Measurements from ENCODE around the gene GAPDH. TPM values are rescaled to one million over a fixed set of nuclear protein-coding genes. Genes with fewer than 3 reads are reported as not detected.

GAPDH gene
- total and polyA plus RNA-seq, 10 of the 15 experiments (the other 5 are each of a cell fraction or from before 2014, with no cell fraction given), result 5,606 to 14,240 (median 9,400) TPM

DNA sequence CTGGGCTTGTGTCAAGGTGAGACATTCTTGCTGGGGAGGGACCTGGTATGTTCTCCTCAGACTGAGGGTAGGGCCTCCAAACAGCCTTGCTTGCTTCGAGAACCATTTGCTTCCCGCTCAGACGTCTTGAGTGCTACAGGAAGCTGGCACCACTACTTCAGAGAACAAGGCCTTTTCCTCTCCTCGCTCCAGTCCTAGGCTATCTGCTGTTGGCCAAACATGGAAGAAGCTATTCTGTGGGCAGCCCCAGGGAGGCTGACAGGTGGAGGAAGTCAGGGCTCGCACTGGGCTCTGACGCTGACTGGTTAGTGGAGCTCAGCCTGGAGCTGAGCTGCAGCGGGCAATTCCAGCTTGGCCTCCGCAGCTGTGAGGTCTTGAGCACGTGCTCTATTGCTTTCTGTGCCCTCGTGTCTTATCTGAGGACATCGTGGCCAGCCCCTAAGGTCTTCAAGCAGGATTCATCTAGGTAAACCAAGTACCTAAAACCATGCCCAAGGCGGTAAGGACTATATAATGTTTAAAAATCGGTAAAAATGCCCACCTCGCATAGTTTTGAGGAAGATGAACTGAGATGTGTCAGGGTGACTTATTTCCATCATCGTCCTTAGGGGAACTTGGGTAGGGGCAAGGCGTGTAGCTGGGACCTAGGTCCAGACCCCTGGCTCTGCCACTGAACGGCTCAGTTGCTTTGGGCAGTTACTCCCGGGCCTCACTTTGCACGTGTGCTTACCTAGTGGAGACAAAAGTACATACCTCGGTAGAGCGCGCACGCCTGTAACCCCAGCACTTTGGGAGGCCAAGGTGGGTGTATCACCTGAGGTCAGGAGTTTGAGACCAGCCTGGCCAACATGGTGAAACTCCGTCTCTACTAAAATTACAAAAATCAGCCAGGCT lies 4.3 kb downstream of the GAPDH start (continued):
- no peak for TF ChIP-seq STAT1 (conservative IDR thresholded peaks at IDR 0.05)
- no peak for TF ChIP-seq SIN3A (IDR thresholded peaks at IDR 0.05; ENCODE audit: low read depth, low read length)
- TF ChIP-seq, protein P1, sequence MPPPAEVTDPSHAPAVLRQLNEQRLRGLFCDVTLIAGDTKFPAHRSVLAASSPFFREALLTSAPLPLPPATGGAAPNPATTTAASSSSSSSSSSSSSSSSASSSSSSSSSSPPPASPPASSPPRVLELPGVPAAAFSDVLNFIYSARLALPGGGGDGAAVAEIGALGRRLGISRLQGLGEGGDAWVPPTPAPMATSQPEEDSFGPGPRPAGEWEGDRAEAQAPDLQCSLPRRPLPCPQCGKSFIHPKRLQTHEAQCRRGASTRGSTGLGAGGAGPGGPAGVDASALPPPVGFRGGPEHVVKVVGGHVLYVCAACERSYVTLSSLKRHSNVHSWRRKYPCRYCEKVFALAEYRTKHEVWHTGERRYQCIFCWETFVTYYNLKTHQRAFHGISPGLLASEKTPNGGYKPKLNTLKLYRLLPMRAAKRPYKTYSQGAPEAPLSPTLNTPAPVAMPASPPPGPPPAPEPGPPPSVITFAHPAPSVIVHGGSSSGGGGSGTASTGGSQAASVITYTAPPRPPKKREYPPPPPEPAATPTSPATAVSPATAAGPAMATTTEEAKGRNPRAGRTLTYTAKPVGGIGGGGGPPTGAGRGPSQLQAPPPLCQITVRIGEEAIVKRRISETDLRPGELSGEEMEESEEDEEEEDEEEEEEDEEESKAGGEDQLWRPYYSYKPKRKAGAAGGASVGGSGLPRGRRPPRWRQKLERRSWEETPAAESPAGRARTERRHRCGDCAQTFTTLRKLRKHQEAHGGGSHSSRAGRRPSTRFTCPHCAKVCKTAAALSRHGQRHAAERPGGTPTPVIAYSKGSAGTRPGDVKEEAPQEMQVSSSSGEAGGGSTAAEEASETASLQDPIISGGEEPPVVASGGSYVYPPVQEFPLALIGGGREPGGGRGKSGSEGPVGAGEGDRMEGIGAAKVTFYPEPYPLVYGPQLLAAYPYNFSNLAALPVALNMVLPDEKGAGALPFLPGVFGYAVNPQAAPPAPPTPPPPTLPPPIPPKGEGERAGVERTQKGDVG (CRISPR knock-in tag; IDR thresholded peaks at IDR 0.05), result 0 out of 2 replicates have a peak, but pooled peaks have one; percentile 35
- TF ChIP-seq HDAC2 (IDR thresholded peaks at IDR 0.05), result no peak
- TF ChIP-seq WRNIP1 (IDR thresholded peaks at IDR 0.05; ENCODE audit: borderline replicate concordance, low read depth, low read length), result no peak
- no peak; the same call in 1 of the 2 replicates for TF ChIP-seq CHD2 (IDR thresholded peaks at IDR 0.05; ENCODE audit: borderline replicate concordance, low read depth, low read length)
- no peak for TF ChIP-seq SMARCA5 (IDR thresholded peaks at IDR 0.05)
- no peak; the same call in 1 of the 2 replicates for TF ChIP-seq CBFB (IDR thresholded peaks at IDR 0.05; ENCODE audit: low read depth)
- peak; percentile 43; the same call in 1 of the 2 replicates for TF ChIP-seq SMAD5 (IDR thresholded peaks at IDR 0.05; ENCODE audit: low read depth)
- TF ChIP-seq MXI1 (IDR thresholded peaks at IDR 0.05; ENCODE audit: low read depth, low read length), result no peak
- no peak for TF ChIP-seq SREBF2 (IDR thresholded peaks at IDR 0.05; ENCODE audit: low read length)
- TF ChIP-seq HDGF (IDR thresholded peaks at IDR 0.05), result no peak
- no peak for TF ChIP-seq ZNF207 (IDR thresholded peaks at IDR 0.05; ENCODE audit: borderline replicate concordance)
- TF ChIP-seq, protein P2, sequence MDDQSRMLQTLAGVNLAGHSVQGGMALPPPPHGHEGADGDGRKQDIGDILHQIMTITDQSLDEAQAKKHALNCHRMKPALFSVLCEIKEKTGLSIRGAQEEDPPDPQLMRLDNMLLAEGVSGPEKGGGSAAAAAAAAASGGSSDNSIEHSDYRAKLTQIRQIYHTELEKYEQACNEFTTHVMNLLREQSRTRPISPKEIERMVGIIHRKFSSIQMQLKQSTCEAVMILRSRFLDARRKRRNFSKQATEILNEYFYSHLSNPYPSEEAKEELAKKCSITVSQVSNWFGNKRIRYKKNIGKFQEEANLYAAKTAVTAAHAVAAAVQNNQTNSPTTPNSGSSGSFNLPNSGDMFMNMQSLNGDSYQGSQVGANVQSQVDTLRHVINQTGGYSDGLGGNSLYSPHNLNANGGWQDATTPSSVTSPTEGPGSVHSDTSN (IDR thresholded peaks at IDR 0.05; ENCODE audit: insufficient replicate concordance, low read depth, low read length), result peak; percentile 35
- no peak for TF ChIP-seq JUND (IDR thresholded peaks at IDR 0.05; ENCODE audit: low read depth, low read length)
- TF ChIP-seq NR2C2 (IDR thresholded peaks at IDR 0.05; ENCODE audit: borderline replicate concordance, control insufficient read depth, insufficient read length, low read depth), result no peak
- TF ChIP-seq PML (IDR thresholded peaks at IDR 0.05; ENCODE audit: low read length), result no peak
- TF ChIP-seq HCFC1 (IDR thresholded peaks at IDR 0.05; ENCODE audit: low read length), result no peak
- TF ChIP-seq, protein P3, sequence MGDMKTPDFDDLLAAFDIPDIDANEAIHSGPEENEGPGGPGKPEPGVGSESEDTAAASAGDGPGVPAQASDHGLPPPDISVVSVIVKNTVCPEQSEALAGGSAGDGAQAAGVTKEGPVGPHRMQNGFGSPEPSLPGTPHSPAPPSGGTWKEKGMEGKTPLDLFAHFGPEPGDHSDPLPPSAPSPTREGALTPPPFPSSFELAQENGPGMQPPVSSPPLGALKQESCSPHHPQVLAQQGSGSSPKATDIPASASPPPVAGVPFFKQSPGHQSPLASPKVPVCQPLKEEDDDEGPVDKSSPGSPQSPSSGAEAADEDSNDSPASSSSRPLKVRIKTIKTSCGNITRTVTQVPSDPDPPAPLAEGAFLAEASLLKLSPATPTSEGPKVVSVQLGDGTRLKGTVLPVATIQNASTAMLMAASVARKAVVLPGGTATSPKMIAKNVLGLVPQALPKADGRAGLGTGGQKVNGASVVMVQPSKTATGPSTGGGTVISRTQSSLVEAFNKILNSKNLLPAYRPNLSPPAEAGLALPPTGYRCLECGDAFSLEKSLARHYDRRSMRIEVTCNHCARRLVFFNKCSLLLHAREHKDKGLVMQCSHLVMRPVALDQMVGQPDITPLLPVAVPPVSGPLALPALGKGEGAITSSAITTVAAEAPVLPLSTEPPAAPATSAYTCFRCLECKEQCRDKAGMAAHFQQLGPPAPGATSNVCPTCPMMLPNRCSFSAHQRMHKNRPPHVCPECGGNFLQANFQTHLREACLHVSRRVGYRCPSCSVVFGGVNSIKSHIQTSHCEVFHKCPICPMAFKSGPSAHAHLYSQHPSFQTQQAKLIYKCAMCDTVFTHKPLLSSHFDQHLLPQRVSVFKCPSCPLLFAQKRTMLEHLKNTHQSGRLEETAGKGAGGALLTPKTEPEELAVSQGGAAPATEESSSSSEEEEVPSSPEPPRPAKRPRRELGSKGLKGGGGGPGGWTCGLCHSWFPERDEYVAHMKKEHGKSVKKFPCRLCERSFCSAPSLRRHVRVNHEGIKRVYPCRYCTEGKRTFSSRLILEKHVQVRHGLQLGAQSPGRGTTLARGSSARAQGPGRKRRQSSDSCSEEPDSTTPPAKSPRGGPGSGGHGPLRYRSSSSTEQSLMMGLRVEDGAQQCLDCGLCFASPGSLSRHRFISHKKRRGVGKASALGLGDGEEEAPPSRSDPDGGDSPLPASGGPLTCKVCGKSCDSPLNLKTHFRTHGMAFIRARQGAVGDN (IDR thresholded peaks at IDR 0.05), result no peak; the same call in 1 of the 2 replicates
- TF ChIP-seq, protein P4, sequence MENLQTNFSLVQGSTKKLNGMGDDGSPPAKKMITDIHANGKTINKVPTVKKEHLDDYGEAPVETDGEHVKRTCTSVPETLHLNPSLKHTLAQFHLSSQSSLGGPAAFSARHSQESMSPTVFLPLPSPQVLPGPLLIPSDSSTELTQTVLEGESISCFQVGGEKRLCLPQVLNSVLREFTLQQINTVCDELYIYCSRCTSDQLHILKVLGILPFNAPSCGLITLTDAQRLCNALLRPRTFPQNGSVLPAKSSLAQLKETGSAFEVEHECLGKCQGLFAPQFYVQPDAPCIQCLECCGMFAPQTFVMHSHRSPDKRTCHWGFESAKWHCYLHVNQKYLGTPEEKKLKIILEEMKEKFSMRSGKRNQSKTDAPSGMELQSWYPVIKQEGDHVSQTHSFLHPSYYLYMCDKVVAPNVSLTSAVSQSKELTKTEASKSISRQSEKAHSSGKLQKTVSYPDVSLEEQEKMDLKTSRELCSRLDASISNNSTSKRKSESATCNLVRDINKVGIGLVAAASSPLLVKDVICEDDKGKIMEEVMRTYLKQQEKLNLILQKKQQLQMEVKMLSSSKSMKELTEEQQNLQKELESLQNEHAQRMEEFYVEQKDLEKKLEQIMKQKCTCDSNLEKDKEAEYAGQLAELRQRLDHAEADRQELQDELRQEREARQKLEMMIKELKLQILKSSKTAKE (IDR thresholded peaks at IDR 0.05; ENCODE audit: low read depth, poor library complexity, severe bottlenecking), result no peak
